ENCODE measurements around the gene ST3GAL3. TPM values are rescaled to one million over a fixed set of nuclear protein-coding genes. Genes with fewer than 3 reads are reported as not detected.

Gene ST3GAL3
- total RNA-seq, 1 experiment from 2014 or later, result 26.0 TPM

- DNase-seq (ENCODE audit: low read depth, low spot score) (no peak), ATAC-seq (no peak)
- in situ Hi-C loops (cut with HindIII; ENCODE audit: low pct_unique_long_range_greater_than_20kb, low sequenced_read_pairs) (no loop called here), intact Hi-C loops (cut with micrococcal nuclease; ENCODE audit: unreplicated experiment) (no loop called here)
- BruUV-seq (replicated peaks), result no TSS peak
- ChIA-PET POLR2A (no interaction called here), CTCF (no interaction called here)
- H3K27ac ChIP-seq (ENCODE audit: low read length), result no peak overlapping the region
- no peaks in the 10 kb centered on the region for H3K4me1 ChIP-seq (ENCODE audit: control insufficient read depth, insufficient read depth, low read length)
- no peaks in the 10 kb centered on the region for H3K9me3 ChIP-seq (ENCODE audit: control insufficient read depth, insufficient read depth, low read depth, low read length)
- no peaks in the 10 kb centered on the region for H3K27me3 ChIP-seq (ENCODE audit: control insufficient read depth, insufficient read depth, low read length)
- H3K4me3 ChIP-seq (ENCODE audit: low read depth in 2 of 2, low read length in 2 of 2), result no peak overlapping the region
- no peak for TF ChIP-seq CTCF (IDR thresholded peaks at IDR 0.05)
- no peak for TF ChIP-seq TCF7L2 (IDR thresholded peaks at IDR 0.05; ENCODE audit: low read depth, low read length)
- no peak for TF ChIP-seq SIN3A (IDR thresholded peaks at IDR 0.05; ENCODE audit: borderline replicate concordance, insufficient read depth, low read depth, low read length)
- no peak for TF ChIP-seq REST (IDR thresholded peaks at IDR 0.05; ENCODE audit: insufficient read depth in 1 of 2, low read depth in 2 of 2, low read length in 1 of 2)
- TF ChIP-seq POLR2AphosphoS5 (IDR thresholded peaks at IDR 0.05; ENCODE audit: low read depth, low read length), result no peak
- no peaks in the 10 kb centered on the region for H3K36me3 ChIP-seq (ENCODE audit: control insufficient read depth, insufficient read depth, low read length)
These were observed 173.3 kb downstream of the ST3GAL3 start for GRCh38 chr1:43880604-43881003.

GRCh38 chr1:43881415-43881814 is 174.1 kb downstream of the ST3GAL3 start:
- ATAC-seq (no peak), DNase-seq (ENCODE audit: low read depth, low spot score) (no peak)
- CTCF ChIA-PET, result no interaction called here
- POLR2A ChIA-PET, result no interaction called here
- no TSS peak for BruUV-seq (replicated peaks)
- H3K27ac ChIP-seq (ENCODE audit: low read length), result no peak overlapping the region
- no peaks in the 10 kb centered on the region for H3K4me1 ChIP-seq (ENCODE audit: control insufficient read depth, insufficient read depth, low read length)
- no peaks in the 10 kb centered on the region for H3K9me3 ChIP-seq (ENCODE audit: control insufficient read depth, insufficient read depth, low read depth, low read length)
- in situ Hi-C loops (cut with HindIII; ENCODE audit: low pct_unique_long_range_greater_than_20kb, low sequenced_read_pairs) (no loop called here), intact Hi-C loops (cut with micrococcal nuclease; ENCODE audit: unreplicated experiment) (no loop called here)
- no peaks in the 10 kb centered on the region for H3K27me3 ChIP-seq (ENCODE audit: control insufficient read depth, insufficient read depth, low read length)
- no peaks in the 10 kb centered on the region for H3K36me3 ChIP-seq (ENCODE audit: control insufficient read depth, insufficient read depth, low read length)
- TF ChIP-seq CTCF (IDR thresholded peaks at IDR 0.05) (no peak), SIN3A (IDR thresholded peaks at IDR 0.05; ENCODE audit: borderline replicate concordance, insufficient read depth, low read depth, low read length) (no peak), TCF7L2 (IDR thresholded peaks at IDR 0.05; ENCODE audit: low read depth, low read length) (no peak), POLR2AphosphoS5 (IDR thresholded peaks at IDR 0.05; ENCODE audit: low read depth, low read length) (no peak), REST (IDR thresholded peaks at IDR 0.05; ENCODE audit: insufficient read depth in 1 of 2, low read depth in 2 of 2, low read length in 1 of 2) (no peak)
- H3K4me3 ChIP-seq (ENCODE audit: low read depth in 2 of 2, low read length in 2 of 2), result no peak overlapping the region
